Fibroblast of lung (primary cell): ENCODE measurements around the gene SBF2. TPM values are rescaled to one million over a fixed set of nuclear protein-coding genes. Genes with fewer than 3 reads are reported as not detected.

Experiments
- DNase-seq, 2 donors: peaks; one replicate each; pipeline versions ENCODE4 v3.0.0 to v3.0.0-alpha.2; 2010; ENCODE audit warnings: low read depth in 2 of 2
- H2AFZ ChIP-seq: 2 replicates; pipeline ENCODE4 v1.5.1; 2012; ENCODE audit warnings: low read length, control low read depth, inconsistent platforms
- H3K27ac ChIP-seq: 2 replicates; pipeline ENCODE4 v1.5.1; 2011; ENCODE audit warnings: low read length, control low read depth; ENCODE audit not compliant: insufficient read depth
- H3K27me3 ChIP-seq: 2 replicates; pipeline ENCODE4 v1.5.1; 2011; ENCODE audit warnings: mild to moderate bottlenecking, low read length; ENCODE audit not compliant: control insufficient read depth, insufficient read depth
- H3K36me3 ChIP-seq: 2 replicates; pipeline ENCODE4 v1.5.1; 2011; ENCODE audit warnings: low read length; ENCODE audit not compliant: control insufficient read depth, insufficient read depth
- H3K4me1 ChIP-seq: 2 replicates; pipeline ENCODE4 v1.5.1; 2011; ENCODE audit warnings: low read length; ENCODE audit not compliant: control insufficient read depth, insufficient read depth; ENCODE audit errors: extremely low read depth
- H3K4me2 ChIP-seq: 2 replicates; pipeline ENCODE4 v1.5.1; 2011; ENCODE audit warnings: low read length, control low read depth; ENCODE audit not compliant: insufficient read depth; ENCODE audit errors: extremely low read depth
- H3K4me3 ChIP-seq, 4 experiments: fragments of 200-600 bp in 1 of 4; sonication (generic) in 1 of 4; replicated peaks in 1 of 4; 2 replicates each; pipeline ENCODE4 v1.5.1; 2011 to 2016; ENCODE audit warnings: low read length in 4 of 4, low read depth in 3 of 4, mild to moderate bottlenecking in 3 of 4, control low read depth in 2 of 4, inconsistent platforms in 1 of 4, mixed read lengths in 1 of 4; ENCODE audit not compliant: insufficient read depth in 1 of 4; ENCODE audit errors: control extremely low read depth in 1 of 4
- H3K79me2 ChIP-seq: 2 replicates; pipeline ENCODE4 v1.5.1; 2012; ENCODE audit warnings: mild to moderate bottlenecking, low read length, inconsistent platforms; ENCODE audit not compliant: control insufficient read depth, insufficient read depth
- H3K9ac ChIP-seq: 2 replicates; pipeline ENCODE4 v1.5.1; 2011; ENCODE audit warnings: mild to moderate bottlenecking, low read length, control low read depth; ENCODE audit not compliant: insufficient read depth
- H3K9me3 ChIP-seq: 2 replicates; pipeline ENCODE4 v1.5.1; 2012; ENCODE audit warnings: low read depth, low read length; ENCODE audit not compliant: control insufficient read depth, insufficient read depth
- H4K20me1 ChIP-seq: 2 replicates; pipeline ENCODE4 v1.5.1; 2011; ENCODE audit warnings: low read length; ENCODE audit not compliant: control insufficient read depth, insufficient read depth; ENCODE audit errors: extremely low read depth
- CTCF ChIP-seq, 2 donors: IDR thresholded peaks in 1 of 2; conservative IDR thresholded peaks in 1 of 2; 1 replicate in 1 of 2; 2 replicates in 1 of 2; pipeline ENCODE4 v1.5.1; 2011 to 2012; ENCODE audit warnings: low read length in 2 of 2, control low read depth in 1 of 2, inconsistent platforms in 1 of 2, low read depth in 1 of 2, mild to moderate bottlenecking in 1 of 2
- EZH2 ChIP-seq: IDR thresholded peaks from 2 replicates; pipeline ENCODE4 v1.5.1; 2012; ENCODE audit warnings: low read length, control low read depth, mild to moderate bottlenecking; ENCODE audit errors: missing control alignments
- polyA plus RNA-seq, 2 donors: library from polyadenylated mRNA; depleted of rRNA in 1 of 2; stranded (reverse) in 1 of 2; unstranded in 1 of 2; fragments of >200 nt; gene quantifications; 2 replicates each; pipeline ENCODE4 v1.2.1, GENCODE V29; 2011 to 2012; ENCODE audit warnings: missing spikeins in 1 of 2
- total RNA-seq: library from RNA; depleted of rRNA; stranded (reverse); fragments of >200 nt; gene quantifications from 2 replicates; pipeline ENCODE4 v1.2.1, GENCODE V29; 2014

SBF2 gene
- total and polyA plus RNA-seq, 2 donors (not counting 1 experiment from before 2014, with no cell fraction given): 69.4 to 95.9 TPM

DNA sequence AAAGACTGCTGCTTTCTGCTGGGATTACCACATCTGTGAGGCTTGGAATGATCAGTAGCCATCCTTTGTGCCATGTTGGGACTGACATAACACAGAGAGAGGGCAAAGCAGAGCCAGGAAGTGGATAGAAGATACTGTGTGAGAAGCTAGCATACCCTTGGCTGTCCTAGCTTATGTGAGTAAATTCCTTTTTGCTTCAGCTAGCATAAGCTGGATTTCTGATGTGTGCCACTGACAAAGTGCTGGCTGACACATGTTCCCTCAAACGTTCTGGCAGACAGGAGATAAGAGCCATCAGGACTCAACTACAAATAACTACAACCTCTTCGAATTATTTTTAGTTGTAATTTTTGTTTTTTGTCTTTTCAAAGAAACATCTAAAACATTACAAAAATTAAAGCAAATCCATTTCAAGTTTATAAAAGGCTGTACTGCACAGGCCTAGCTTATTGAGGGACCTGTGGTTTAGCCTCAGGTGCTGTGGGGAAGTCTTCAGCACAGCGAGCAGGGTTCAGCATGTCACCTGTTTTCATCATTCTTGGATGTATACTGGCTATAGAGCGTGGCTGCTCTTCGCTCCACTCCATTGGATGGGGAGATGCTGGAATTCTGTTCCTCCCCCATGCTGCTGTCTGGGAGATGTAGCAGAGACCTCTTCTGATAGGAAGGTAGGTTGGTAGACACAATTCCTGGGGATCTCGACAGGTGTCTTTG is 509.3 kb downstream of the SBF2 start:
- no peak for DNase-seq
- no peak for TF ChIP-seq EZH2
- TF ChIP-seq CTCF (conservative IDR thresholded peaks at IDR 0.05 in 1 of 2, IDR thresholded peaks at IDR 0.05 in 1 of 2; ENCODE audit: low read depth in 1 of 2, low read length in 2 of 2): no peak
- peaks cover 21% of the 10 kb centered on the region for H3K4me1 ChIP-seq
- no peaks in the 10 kb centered on the region for H4K20me1 ChIP-seq
- H3K27ac ChIP-seq: no peak overlapping the region
- no peak overlapping the region for H3K4me3 ChIP-seq
- no peaks in the 10 kb centered on the region for H3K27me3 ChIP-seq
- H3K79me2 ChIP-seq: no peaks in the 10 kb centered on the region
- H2AFZ ChIP-seq: no peak overlapping the region
- peaks cover 15% of the 10 kb centered on the region for H3K36me3 ChIP-seq
- no peak overlapping the region for H3K9ac ChIP-seq
- H3K9me3 ChIP-seq: no peaks in the 10 kb centered on the region
- H3K4me2 ChIP-seq: no peak overlapping the region

GRCh38 chr11:9783986-9784385 is 510.0 kb downstream of the SBF2 start:
- Histone ChIP-seq H3K4me2 (no peak overlapping the region), H3K27ac (no peak overlapping the region), H2AFZ (no peak overlapping the region), H3K4me1 (peaks cover 19% of the 10 kb centered on the region), H3K36me3 (peaks cover 16% of the 10 kb centered on the region), H3K4me3 (no peak overlapping the region), H4K20me1 (no peaks in the 10 kb centered on the region), H3K79me2 (no peaks in the 10 kb centered on the region), H3K9me3 (no peaks in the 10 kb centered on the region), H3K9ac (no peak overlapping the region), H3K27me3 (no peaks in the 10 kb centered on the region)
- no peak for DNase-seq
- TF ChIP-seq EZH2 (no peak), CTCF (conservative IDR thresholded peaks at IDR 0.05 in 1 of 2, IDR thresholded peaks at IDR 0.05 in 1 of 2; ENCODE audit: low read depth in 1 of 2, low read length in 2 of 2) (no peak)

- DNase-seq: no peak
- no peak for TF ChIP-seq EZH2
- no peak for TF ChIP-seq CTCF (conservative IDR thresholded peaks at IDR 0.05 in 1 of 2, IDR thresholded peaks at IDR 0.05 in 1 of 2; ENCODE audit: low read depth in 1 of 2, low read length in 2 of 2)
- H3K79me2 ChIP-seq: peaks cover 2% of the 10 kb centered on the region
- H3K9ac ChIP-seq: no peak overlapping the region
- no peaks in the 10 kb centered on the region for H4K20me1 ChIP-seq
- H3K4me3 ChIP-seq: no peak overlapping the region
- H3K27ac ChIP-seq: no peak overlapping the region
- no peaks in the 10 kb centered on the region for H3K27me3 ChIP-seq
- H2AFZ ChIP-seq: no peak overlapping the region
- H3K4me2 ChIP-seq: no peak overlapping the region
- peaks cover 13% of the 10 kb centered on the region for H3K36me3 ChIP-seq
- H3K9me3 ChIP-seq: no peaks in the 10 kb centered on the region
- peaks cover 4% of the 10 kb centered on the region for H3K4me1 ChIP-seq
Observed at GRCh38 chr11:9780929-9781328, 513.1 kb downstream of the SBF2 start.
